H9 (cell line): ENCODE measurements around the gene SUPT20H. TPM values are rescaled to one million over a fixed set of nuclear protein-coding genes. Genes with fewer than 3 reads are reported as not detected.

Source experiments
- DNase-seq: peaks from one replicate; pipeline ENCODE4 v3.0.0-alpha.2; 2017
- H2AFZ ChIP-seq: one replicate; pipeline ENCODE4 v1.6.1; 2013; ENCODE audit warnings: mild to moderate bottlenecking, low read length, control low read depth, moderate library complexity
- H2AK5ac ChIP-seq: 2 replicates; pipeline ENCODE4 v1.6.1; 2013; ENCODE audit warnings: low read length, control low read depth, mixed read lengths; ENCODE audit not compliant: insufficient read length
- H2BK120ac ChIP-seq: one replicate; pipeline ENCODE4 v1.6.1; 2013; ENCODE audit warnings: low read depth, mild to moderate bottlenecking, low read length, control low read depth, inconsistent platforms; ENCODE audit not compliant: poor library complexity, severe bottlenecking
- H2BK12ac ChIP-seq: 2 replicates; pipeline ENCODE4 v1.6.1; 2013; ENCODE audit warnings: low read length, control low read depth, mixed read lengths, low read depth; ENCODE audit not compliant: insufficient read length
- H2BK15ac ChIP-seq: 2 replicates; pipeline ENCODE4 v1.6.1; 2013; ENCODE audit warnings: low read depth, low read length, control low read depth
- H2BK20ac ChIP-seq: one replicate; pipeline ENCODE4 v1.6.1; 2013; ENCODE audit warnings: low read depth, mild to moderate bottlenecking, low read length, control low read depth, inconsistent platforms; ENCODE audit not compliant: poor library complexity, severe bottlenecking
- H2BK5ac ChIP-seq: 2 replicates; pipeline ENCODE4 v1.6.1; 2013; ENCODE audit warnings: low read length, control low read depth, mixed read lengths; ENCODE audit not compliant: insufficient read length
- H3K14ac ChIP-seq: 2 replicates; pipeline ENCODE4 v1.6.1; 2013; ENCODE audit warnings: low read length, control low read depth; ENCODE audit not compliant: insufficient read depth
- H3K18ac ChIP-seq: 2 replicates; pipeline ENCODE4 v1.6.1; 2013; ENCODE audit warnings: low read depth, mild to moderate bottlenecking, mixed read lengths, low read length, control low read depth; ENCODE audit not compliant: insufficient read length
- H3K23ac ChIP-seq: 2 replicates; pipeline ENCODE4 v1.6.1; 2013; ENCODE audit warnings: low read length, control low read depth, mixed read lengths, low read depth; ENCODE audit not compliant: insufficient read length
- H3K23me2 ChIP-seq: 2 replicates; pipeline ENCODE4 v1.6.1; 2013; ENCODE audit warnings: low read depth, mild to moderate bottlenecking, mixed read lengths, low read length, control low read depth; ENCODE audit not compliant: insufficient read length, poor library complexity, severe bottlenecking
- H3K27ac ChIP-seq: 2 replicates; pipeline ENCODE4 v1.5.1; 2013; ENCODE audit warnings: low read length, control low read depth, mixed read lengths, low read depth; ENCODE audit not compliant: insufficient read length
- H3K27me3 ChIP-seq: 2 replicates; pipeline ENCODE4 v1.6.1; 2013; ENCODE audit warnings: low read length, control low read depth, inconsistent platforms; ENCODE audit not compliant: insufficient read depth
- H3K4ac ChIP-seq: 2 replicates; pipeline ENCODE4 v1.6.1; 2013; ENCODE audit warnings: low read depth, mild to moderate bottlenecking, control low read depth, inconsistent platforms, low read length, moderate library complexity
- H3K4me1 ChIP-seq: 2 replicates; pipeline ENCODE4 v1.6.1; 2013; ENCODE audit warnings: low read length, control low read depth, inconsistent platforms; ENCODE audit not compliant: insufficient read depth
- H3K4me2 ChIP-seq: 2 replicates; pipeline ENCODE4 v1.6.1; 2013; ENCODE audit warnings: low read length, control low read depth, mixed read lengths; ENCODE audit not compliant: insufficient read length, insufficient read depth
- H3K56ac ChIP-seq: 2 replicates; pipeline ENCODE4 v1.6.1; 2013; ENCODE audit warnings: low read depth, mild to moderate bottlenecking, mixed read lengths, low read length, control low read depth; ENCODE audit not compliant: insufficient read length
- H3K79me1 ChIP-seq: 2 replicates; pipeline ENCODE4 v1.6.1; 2013; ENCODE audit warnings: low read depth, mild to moderate bottlenecking, moderate library complexity, low read length, control low read depth, inconsistent platforms; ENCODE audit not compliant: insufficient read depth, poor library complexity, severe bottlenecking
- H3K79me2 ChIP-seq: 2 replicates; pipeline ENCODE4 v1.6.1; 2013; ENCODE audit warnings: low read length, control low read depth, inconsistent platforms; ENCODE audit not compliant: insufficient read depth
- H3K9ac ChIP-seq: 2 replicates; pipeline ENCODE4 v1.6.1; 2013; ENCODE audit warnings: low read length, control low read depth, mixed read lengths; ENCODE audit not compliant: insufficient read length; ENCODE audit errors: extremely low read depth
- H3K9me3 ChIP-seq: one replicate; pipeline ENCODE4 v1.6.1; 2013; ENCODE audit warnings: low read depth, low read length, inconsistent platforms; ENCODE audit not compliant: control insufficient read depth
- H3T11ph ChIP-seq: one replicate; pipeline ENCODE4 v1.6.1; 2013; ENCODE audit warnings: mild to moderate bottlenecking, low read length, control low read depth, inconsistent platforms
- H4K20me1 ChIP-seq: one replicate; pipeline ENCODE4 v1.6.1; 2013; ENCODE audit not compliant: control insufficient read depth, insufficient read length, insufficient read depth
- H4K5ac ChIP-seq: 2 replicates; pipeline ENCODE4 v1.6.1; 2013; ENCODE audit warnings: low read depth, mild to moderate bottlenecking, mixed read lengths, low read length, control low read depth; ENCODE audit not compliant: insufficient read length
- H4K8ac ChIP-seq: replicated peaks from 2 replicates; pipeline ENCODE4 v1.6.1; 2013; ENCODE audit warnings: low read length, control low read depth, mixed read lengths, low read depth; ENCODE audit not compliant: insufficient read length
- H4K91ac ChIP-seq: 2 replicates; pipeline ENCODE4 v1.6.1; 2013; ENCODE audit warnings: low read depth, mild to moderate bottlenecking, moderate library complexity, mixed read lengths, low read length, control low read depth; ENCODE audit not compliant: insufficient read length
- H3K27ac Mint-ChIP-seq, 3 experiments: 2 replicates in 2 of 3; 3 replicates in 1 of 3; pipeline ENCODE4 v1.8.0; 2020 to 2021; ENCODE audit warnings: mixed read lengths in 3 of 3, mild to moderate bottlenecking in 1 of 3, moderate library complexity in 1 of 3
- H3K27me3 Mint-ChIP-seq: 2 replicates; pipeline ENCODE4 v1.8.0; 2021; ENCODE audit warnings: low read depth, mild to moderate bottlenecking, moderate library complexity, mixed read lengths
- H3K36me3 Mint-ChIP-seq, 3 experiments: 2 replicates in 2 of 3; 3 replicates in 1 of 3; pipeline ENCODE4 v1.8.0; 2020 to 2021; ENCODE audit warnings: low read depth in 3 of 3, mixed read lengths in 3 of 3; ENCODE audit not compliant: insufficient read depth in 1 of 3
- H3K4me1 Mint-ChIP-seq, 2 experiments: 2 replicates each; pipeline ENCODE4 v1.8.0; 2020; ENCODE audit warnings: mixed read lengths in 2 of 2
- H3K4me3 Mint-ChIP-seq, 2 experiments: 2 replicates in 1 of 2; 3 replicates in 1 of 2; pipeline ENCODE4 v1.8.0; 2020 to 2021; ENCODE audit warnings: mild to moderate bottlenecking in 2 of 2, mixed read lengths in 2 of 2, moderate library complexity in 1 of 2
- H3K9me3 Mint-ChIP-seq, 2 experiments: 2 replicates in 1 of 2; 3 replicates in 1 of 2; pipeline ENCODE4 v1.8.0; 2020; ENCODE audit warnings: mild to moderate bottlenecking in 2 of 2, mixed read lengths in 2 of 2, moderate library complexity in 1 of 2
- total RNA-seq: library from RNA; stranded (reverse); gene quantifications from 2 replicates; pipeline ENCODE4 v1.2.1, GENCODE V29; 2021
- TF ChIP-seq, protein P1 (sequence below): fragments of 200-600 bp; sonication (generic); conservative IDR thresholded peaks from 3 replicates; pipeline ENCODE4 v1.8.0; 2021; ENCODE audit warnings: antibody characterized with exemption, mild to moderate bottlenecking

The SUPT20H gene
- total RNA-seq, 1 experiment from 2014 or later = 59.5 TPM

DNA sequence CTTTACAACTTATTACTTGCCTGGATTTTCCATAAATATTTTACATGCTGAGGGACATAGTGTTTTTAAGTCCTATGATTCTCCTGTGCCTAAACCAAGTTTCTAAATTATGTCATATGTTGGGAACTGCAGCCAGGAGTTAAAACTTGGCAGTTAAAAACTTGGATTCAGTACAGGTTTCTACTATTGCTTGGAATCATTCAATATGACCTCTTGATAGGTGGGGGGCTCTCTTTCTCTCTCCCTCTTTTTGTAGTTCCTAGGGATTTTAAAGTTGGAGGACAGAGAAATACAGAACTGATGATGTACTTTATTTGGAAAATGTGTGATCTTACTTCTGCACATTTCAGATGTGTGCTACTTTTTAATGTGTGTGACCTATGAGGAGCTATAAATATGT, 41.2 kb upstream of the SUPT20H start:
- Histone ChIP-seq H4K91ac (no peak overlapping the region), H2BK15ac (no peak overlapping the region), H3K4me2 (no peak overlapping the region), H2AFZ (no peak overlapping the region), H4K20me1 (no peaks in the 10 kb centered on the region), H4K5ac (no peak overlapping the region), H3K4ac (no peak overlapping the region), H3K9ac (no peak overlapping the region), H2BK120ac (no peak overlapping the region), H2BK20ac (no peak overlapping the region), H3K4me1 (no peaks in the 10 kb centered on the region), H3K27ac (no peak overlapping the region), H3K27me3 (no peaks in the 10 kb centered on the region), H3K9me3 (no peaks in the 10 kb centered on the region), H4K8ac (no peak overlapping the region), H3K23me2 (no peaks in the 10 kb centered on the region), H2BK12ac (no peak overlapping the region), H3K79me2 (no peaks in the 10 kb centered on the region), H2BK5ac (no peak overlapping the region), H3T11ph (no peak overlapping the region), H3K79me1 (no peaks in the 10 kb centered on the region), H3K14ac (no peak overlapping the region), H2AK5ac (no peak overlapping the region), H3K23ac (no peak overlapping the region), H3K18ac (no peak overlapping the region), H3K56ac (no peak overlapping the region)
- Mint-ChIP-seq H3K27me3 (no peaks in the 10 kb centered on the region; the same call in 1 of the 2 replicates), H3K4me3 (no peak overlapping the region), H3K36me3 (peaks cover 0 to 6% (median 0%) of the 10 kb centered on the region in 3 experiments; a peak in 2 of 7 replicates), H3K4me1 (peaks cover 6 to 7% of the 10 kb centered on the region in 2 experiments), H3K9me3 (peaks cover 2% of the 10 kb centered on the region in 2 experiments; a peak in 2 of 5 replicates), H3K27ac (no peak overlapping the region)
- TF ChIP-seq, protein P1, sequence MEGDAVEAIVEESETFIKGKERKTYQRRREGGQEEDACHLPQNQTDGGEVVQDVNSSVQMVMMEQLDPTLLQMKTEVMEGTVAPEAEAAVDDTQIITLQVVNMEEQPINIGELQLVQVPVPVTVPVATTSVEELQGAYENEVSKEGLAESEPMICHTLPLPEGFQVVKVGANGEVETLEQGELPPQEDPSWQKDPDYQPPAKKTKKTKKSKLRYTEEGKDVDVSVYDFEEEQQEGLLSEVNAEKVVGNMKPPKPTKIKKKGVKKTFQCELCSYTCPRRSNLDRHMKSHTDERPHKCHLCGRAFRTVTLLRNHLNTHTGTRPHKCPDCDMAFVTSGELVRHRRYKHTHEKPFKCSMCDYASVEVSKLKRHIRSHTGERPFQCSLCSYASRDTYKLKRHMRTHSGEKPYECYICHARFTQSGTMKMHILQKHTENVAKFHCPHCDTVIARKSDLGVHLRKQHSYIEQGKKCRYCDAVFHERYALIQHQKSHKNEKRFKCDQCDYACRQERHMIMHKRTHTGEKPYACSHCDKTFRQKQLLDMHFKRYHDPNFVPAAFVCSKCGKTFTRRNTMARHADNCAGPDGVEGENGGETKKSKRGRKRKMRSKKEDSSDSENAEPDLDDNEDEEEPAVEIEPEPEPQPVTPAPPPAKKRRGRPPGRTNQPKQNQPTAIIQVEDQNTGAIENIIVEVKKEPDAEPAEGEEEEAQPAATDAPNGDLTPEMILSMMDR = no peak
- DNase-seq = no peak
